Upper lobe of left lung (tissue), 4 donors: ENCODE measurements around the gene FBXL15.

Experiments
- CTCF ChIP-seq, 6 experiments: fragments of 450-650 bp in 4 of 6; fragments of 200-600 bp in 2 of 6; sonication (generic) in 2 of 6; IDR thresholded peaks; one replicate each; pipeline ENCODE4 v1.5.1; 2016 to 2019; ENCODE audit warnings: antibody characterized with exemption in 6 of 6
- POLR2AphosphoS5 ChIP-seq, 2 donors: sonication (generic); formaldehyde crosslinking; IDR thresholded peaks; one replicate each; pipeline ENCODE4 v1.5.1; 2017; ENCODE audit warnings: antibody characterized with exemption in 2 of 2

GRCh38 chr10:102401342-102401654 is 19.3 kb upstream of the FBXL15 start:
- TF ChIP-seq CTCF (IDR thresholded peaks at IDR 0.05): no peak
- TF ChIP-seq POLR2AphosphoS5 (IDR thresholded peaks at IDR 0.05): no peak
